Uterus (tissue), 2 donors: Measurements from ENCODE around the gene FNDC1.

Source experiments
- POLR2A ChIP-seq, 2 donors: fragments of 450-650 bp; IDR thresholded peaks; one replicate each; pipeline ENCODE4 v1.6.1; 2016; ENCODE audit warnings: antibody characterized with exemption in 2 of 2, mild to moderate bottlenecking in 1 of 2, moderate library complexity in 1 of 2
- TF ChIP-seq, protein P1 (sequence below), 4 experiments: fragments of 200-600 bp in 2 of 4; fragments of 450-650 bp in 2 of 4; sonication (generic) in 2 of 4; IDR thresholded peaks; one replicate each; pipeline ENCODE4 v1.5.1; 2016 to 2019; ENCODE audit warnings: antibody characterized with exemption in 4 of 4, mild to moderate bottlenecking in 2 of 4, moderate library complexity in 1 of 4

DNA sequence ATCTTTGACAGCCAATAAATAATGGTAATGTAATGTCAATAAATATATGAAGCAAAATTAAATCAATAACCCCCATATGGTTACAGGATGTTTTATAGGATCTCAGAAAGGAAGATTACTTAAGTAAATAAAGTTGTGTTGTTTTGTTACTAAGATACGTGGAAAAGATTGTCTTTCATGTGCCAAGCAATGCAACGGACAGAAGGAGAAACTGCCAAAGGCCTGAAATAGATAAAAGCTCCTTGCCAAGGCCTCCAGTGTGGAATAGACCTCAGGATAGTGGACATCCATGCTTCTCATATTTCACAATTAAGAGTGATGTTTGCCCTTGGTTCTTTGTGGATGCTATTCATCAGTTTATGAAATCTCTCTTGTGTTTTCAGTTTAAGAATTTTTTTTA, 16.4 kb upstream of the FNDC1 start:
- TF ChIP-seq, protein P1, sequence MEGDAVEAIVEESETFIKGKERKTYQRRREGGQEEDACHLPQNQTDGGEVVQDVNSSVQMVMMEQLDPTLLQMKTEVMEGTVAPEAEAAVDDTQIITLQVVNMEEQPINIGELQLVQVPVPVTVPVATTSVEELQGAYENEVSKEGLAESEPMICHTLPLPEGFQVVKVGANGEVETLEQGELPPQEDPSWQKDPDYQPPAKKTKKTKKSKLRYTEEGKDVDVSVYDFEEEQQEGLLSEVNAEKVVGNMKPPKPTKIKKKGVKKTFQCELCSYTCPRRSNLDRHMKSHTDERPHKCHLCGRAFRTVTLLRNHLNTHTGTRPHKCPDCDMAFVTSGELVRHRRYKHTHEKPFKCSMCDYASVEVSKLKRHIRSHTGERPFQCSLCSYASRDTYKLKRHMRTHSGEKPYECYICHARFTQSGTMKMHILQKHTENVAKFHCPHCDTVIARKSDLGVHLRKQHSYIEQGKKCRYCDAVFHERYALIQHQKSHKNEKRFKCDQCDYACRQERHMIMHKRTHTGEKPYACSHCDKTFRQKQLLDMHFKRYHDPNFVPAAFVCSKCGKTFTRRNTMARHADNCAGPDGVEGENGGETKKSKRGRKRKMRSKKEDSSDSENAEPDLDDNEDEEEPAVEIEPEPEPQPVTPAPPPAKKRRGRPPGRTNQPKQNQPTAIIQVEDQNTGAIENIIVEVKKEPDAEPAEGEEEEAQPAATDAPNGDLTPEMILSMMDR (IDR thresholded peaks at IDR 0.05) = no peak
- no peak for TF ChIP-seq POLR2A (IDR thresholded peaks at IDR 0.05)
